ENCODE measurements around the gene CCDC57. TPM values are rescaled to one million over a fixed set of nuclear protein-coding genes. Genes with fewer than 3 reads are reported as not detected.
A peak's percentile ranks its signal among the peaks of the same experiment; 100 is the strongest.

CCDC57 gene
- total and polyA plus RNA-seq, 9 of the 15 experiments (the other 6 are each of a cell fraction or from before 2014, with no cell fraction given) = 0.83 to 36.2 (median 13.6) TPM

DNA sequence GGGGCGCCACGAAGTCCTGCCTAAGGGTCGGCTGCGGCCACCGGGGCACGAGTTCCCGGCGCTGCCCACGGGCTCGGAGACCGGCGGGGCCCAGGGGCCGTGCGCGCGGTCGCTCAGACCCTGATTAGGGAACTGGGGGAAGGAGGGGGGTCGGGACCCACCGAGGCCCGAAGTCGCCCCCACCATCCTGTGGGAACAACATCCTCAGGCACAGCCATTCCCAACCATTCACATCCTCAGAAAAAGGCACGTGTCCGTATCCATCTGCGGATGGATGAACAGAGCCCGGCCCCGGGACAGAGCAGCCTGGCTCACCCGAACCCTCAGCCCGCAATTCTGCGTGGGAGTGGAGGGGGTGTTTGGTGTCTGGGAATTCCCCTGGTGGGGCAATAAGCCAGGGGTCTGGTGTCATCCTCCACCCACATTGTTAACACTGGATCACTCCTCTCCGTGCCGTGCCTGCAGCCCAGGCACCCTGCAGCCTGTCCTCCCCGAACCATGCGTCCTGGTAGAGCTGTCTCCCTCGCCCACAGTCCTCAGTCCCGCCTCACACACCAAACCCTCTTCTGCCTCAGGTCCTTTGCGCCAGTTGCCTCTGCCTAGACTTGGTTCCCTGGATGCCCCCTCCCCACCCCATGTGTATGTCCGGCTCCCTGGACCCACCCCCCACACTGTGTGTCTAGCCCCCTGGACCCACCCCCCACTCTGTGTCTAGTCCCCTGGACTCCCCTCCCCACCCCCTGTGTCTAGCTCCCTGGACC is 789 bp upstream of the CCDC57 start (continued):
- TF ChIP-seq, protein P1, sequence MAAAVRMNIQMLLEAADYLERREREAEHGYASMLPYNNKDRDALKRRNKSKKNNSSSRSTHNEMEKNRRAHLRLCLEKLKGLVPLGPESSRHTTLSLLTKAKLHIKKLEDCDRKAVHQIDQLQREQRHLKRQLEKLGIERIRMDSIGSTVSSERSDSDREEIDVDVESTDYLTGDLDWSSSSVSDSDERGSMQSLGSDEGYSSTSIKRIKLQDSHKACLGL (CRISPR knock-in tag; IDR thresholded peaks at IDR 0.05; ENCODE audit: borderline replicate concordance, poor library complexity, severe bottlenecking) = no peak
- TF ChIP-seq, protein P2, sequence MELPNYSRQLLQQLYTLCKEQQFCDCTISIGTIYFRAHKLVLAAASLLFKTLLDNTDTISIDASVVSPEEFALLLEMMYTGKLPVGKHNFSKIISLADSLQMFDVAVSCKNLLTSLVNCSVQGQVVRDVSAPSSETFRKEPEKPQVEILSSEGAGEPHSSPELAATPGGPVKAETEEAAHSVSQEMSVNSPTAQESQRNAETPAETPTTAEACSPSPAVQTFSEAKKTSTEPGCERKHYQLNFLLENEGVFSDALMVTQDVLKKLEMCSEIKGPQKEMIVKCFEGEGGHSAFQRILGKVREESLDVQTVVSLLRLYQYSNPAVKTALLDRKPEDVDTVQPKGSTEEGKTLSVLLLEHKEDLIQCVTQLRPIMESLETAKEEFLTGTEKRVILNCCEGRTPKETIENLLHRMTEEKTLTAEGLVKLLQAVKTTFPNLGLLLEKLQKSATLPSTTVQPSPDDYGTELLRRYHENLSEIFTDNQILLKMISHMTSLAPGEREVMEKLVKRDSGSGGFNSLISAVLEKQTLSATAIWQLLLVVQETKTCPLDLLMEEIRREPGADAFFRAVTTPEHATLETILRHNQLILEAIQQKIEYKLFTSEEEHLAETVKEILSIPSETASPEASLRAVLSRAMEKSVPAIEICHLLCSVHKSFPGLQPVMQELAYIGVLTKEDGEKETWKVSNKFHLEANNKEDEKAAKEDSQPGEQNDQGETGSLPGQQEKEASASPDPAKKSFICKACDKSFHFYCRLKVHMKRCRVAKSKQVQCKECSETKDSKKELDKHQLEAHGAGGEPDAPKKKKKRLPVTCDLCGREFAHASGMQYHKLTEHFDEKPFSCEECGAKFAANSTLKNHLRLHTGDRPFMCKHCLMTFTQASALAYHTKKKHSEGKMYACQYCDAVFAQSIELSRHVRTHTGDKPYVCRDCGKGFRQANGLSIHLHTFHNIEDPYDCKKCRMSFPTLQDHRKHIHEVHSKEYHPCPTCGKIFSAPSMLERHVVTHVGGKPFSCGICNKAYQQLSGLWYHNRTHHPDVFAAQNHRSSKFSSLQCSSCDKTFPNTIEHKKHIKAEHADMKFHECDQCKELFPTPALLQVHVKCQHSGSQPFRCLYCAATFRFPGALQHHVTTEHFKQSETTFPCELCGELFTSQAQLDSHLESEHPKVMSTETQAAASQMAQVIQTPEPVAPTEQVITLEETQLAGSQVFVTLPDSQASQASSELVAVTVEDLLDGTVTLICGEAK (IDR thresholded peaks at IDR 0.05) = no peak
- TF ChIP-seq, protein P2 (CRISPR knock-in tag; IDR thresholded peaks at IDR 0.05) = no peak
- TF ChIP-seq HDAC1 (IDR thresholded peaks at IDR 0.05) (peak in 1 of 2 experiments; percentile 60; a peak in 1 of 4 replicates), ZNF124 (CRISPR knock-in tag; IDR thresholded peaks at IDR 0.05) (no peak), KLF6 (CRISPR knock-in tag; IDR thresholded peaks at IDR 0.05; ENCODE audit: borderline replicate concordance) (no peak), MCM3 (IDR thresholded peaks at IDR 0.05) (no peak), ZBTB7A (IDR thresholded peaks at IDR 0.05; ENCODE audit: borderline replicate concordance, control insufficient read depth, low read depth, low read length) (no peak; the same call in 1 of the 2 replicates), TSC22D4 (tag; IDR thresholded peaks at IDR 0.05) (no peak), ZNF561 (CRISPR knock-in tag; conservative IDR thresholded peaks at IDR 0.05) (no peak), ZFP36 (IDR thresholded peaks at IDR 0.05; ENCODE audit: low read depth, low read length, partially characterized antibody) (no peak), ZNF23 (CRISPR knock-in tag; IDR thresholded peaks at IDR 0.05) (no peak), ZNF444 (CRISPR knock-in tag; IDR thresholded peaks at IDR 0.05) (no peak)
- TF ChIP-seq, protein P3, sequence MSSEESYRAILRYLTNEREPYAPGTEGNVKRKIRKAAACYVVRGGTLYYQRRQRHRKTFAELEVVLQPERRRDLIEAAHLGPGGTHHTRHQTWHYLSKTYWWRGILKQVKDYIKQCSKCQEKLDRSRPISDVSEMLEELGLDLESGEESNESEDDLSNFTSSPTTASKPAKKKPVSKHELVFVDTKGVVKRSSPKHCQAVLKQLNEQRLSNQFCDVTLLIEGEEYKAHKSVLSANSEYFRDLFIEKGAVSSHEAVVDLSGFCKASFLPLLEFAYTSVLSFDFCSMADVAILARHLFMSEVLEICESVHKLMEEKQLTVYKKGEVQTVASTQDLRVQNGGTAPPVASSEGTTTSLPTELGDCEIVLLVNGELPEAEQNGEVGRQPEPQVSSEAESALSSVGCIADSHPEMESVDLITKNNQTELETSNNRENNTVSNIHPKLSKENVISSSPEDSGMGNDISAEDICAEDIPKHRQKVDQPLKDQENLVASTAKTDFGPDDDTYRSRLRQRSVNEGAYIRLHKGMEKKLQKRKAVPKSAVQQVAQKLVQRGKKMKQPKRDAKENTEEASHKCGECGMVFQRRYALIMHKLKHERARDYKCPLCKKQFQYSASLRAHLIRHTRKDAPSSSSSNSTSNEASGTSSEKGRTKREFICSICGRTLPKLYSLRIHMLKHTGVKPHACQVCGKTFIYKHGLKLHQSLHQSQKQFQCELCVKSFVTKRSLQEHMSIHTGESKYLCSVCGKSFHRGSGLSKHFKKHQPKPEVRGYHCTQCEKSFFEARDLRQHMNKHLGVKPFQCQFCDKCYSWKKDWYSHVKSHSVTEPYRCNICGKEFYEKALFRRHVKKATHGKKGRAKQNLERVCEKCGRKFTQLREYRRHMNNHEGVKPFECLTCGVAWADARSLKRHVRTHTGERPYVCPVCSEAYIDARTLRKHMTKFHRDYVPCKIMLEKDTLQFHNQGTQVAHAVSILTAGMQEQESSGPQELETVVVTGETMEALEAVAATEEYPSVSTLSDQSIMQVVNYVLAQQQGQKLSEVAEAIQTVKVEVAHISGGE (CRISPR knock-in tag; IDR thresholded peaks at IDR 0.05) = peak in 1 of 3 experiments; percentile 95; a peak in 2 of 6 replicates
